B cell (primary cell): Measurements from ENCODE around the gene ELK4. TPM values are rescaled to one million over a fixed set of nuclear protein-coding genes. Genes with fewer than 3 reads are reported as not detected.

Experiments
- ATAC-seq: fragments of 200-7000 bp; cut with Tn5 transposase; one replicate; pipeline ENCODE4 v1.10.0; 2021; ENCODE audit warnings: low read depth, mild to moderate bottlenecking, moderate number of reproducible peaks, moderate library complexity
- CTCF ChIA-PET: fragments of 350-600 bp; sonication (Branson Sonifier 250); formaldehyde crosslinking; loops from one replicate; lab custom pipeline; 2021; ENCODE audit warnings: antibody characterized with exemption, inconsistent platforms; lab: Charles Lee
- POLR2A ChIA-PET: fragments of 350-600 bp; sonication (Branson Sonifier 250); formaldehyde crosslinking; loops from one replicate; lab custom pipeline; 2021; ENCODE audit warnings: antibody characterized with exemption; lab: Charles Lee
- DNase-seq: peaks from one replicate; pipeline ENCODE4 v3.0.0; 2013
- H2AFZ ChIP-seq: 2 replicates; pipeline ENCODE4 v1.6.1; 2012; ENCODE audit warnings: mild to moderate bottlenecking, low read depth, low read length; ENCODE audit not compliant: insufficient read depth, poor library complexity, severe bottlenecking
- H3K27ac ChIP-seq, 2 donors: 1 replicate in 1 of 2; 2 replicates in 1 of 2; pipeline ENCODE4 v1.5.1; 2012 to 2013; ENCODE audit warnings: low read length in 2 of 2, mild to moderate bottlenecking in 2 of 2, moderate library complexity in 1 of 2
- H3K27me3 ChIP-seq, 4 experiments: fragments of 200-600 bp in 1 of 4; sonication (generic) in 1 of 4; replicated peaks in 1 of 4; 1 replicate in 2 of 4; 2 replicates in 2 of 4; pipeline versions ENCODE4 v1.6.1 to v1.7.0; 2013 to 2016; ENCODE audit warnings: low read length in 3 of 4, mild to moderate bottlenecking in 2 of 4, mixed read lengths in 1 of 4, moderate library complexity in 1 of 4; ENCODE audit not compliant: insufficient read depth in 4 of 4, control insufficient read depth in 3 of 4; ENCODE audit errors: control extremely low read depth in 1 of 4
- H3K36me3 ChIP-seq, 2 experiments: replicated peaks in 1 of 2; 1 replicate in 1 of 2; 2 replicates in 1 of 2; pipeline versions ENCODE4 v1.6.1 to v1.7.1; 2013; ENCODE audit warnings: low read length in 1 of 2; ENCODE audit not compliant: insufficient read depth in 2 of 2, control insufficient read depth in 1 of 2; ENCODE audit errors: control extremely low read depth in 1 of 2, extremely low read depth in 1 of 2
- H3K4me1 ChIP-seq, 2 donors: fragments of 200-600 bp in 1 of 2; sonication (generic) in 1 of 2; 1 replicate in 1 of 2; 2 replicates in 1 of 2; pipeline versions ENCODE4 v1.5.1 to v1.6.1; 2013 to 2017; ENCODE audit warnings: low read length in 2 of 2; ENCODE audit not compliant: control insufficient read depth in 2 of 2, insufficient read depth in 2 of 2
- H3K4me2 ChIP-seq: replicated peaks from 2 replicates; pipeline ENCODE3; 2012; ENCODE audit warnings: mild to moderate bottlenecking, low read depth, low read length; ENCODE audit not compliant: poor library complexity, severe bottlenecking
- H3K4me3 ChIP-seq, 5 experiments: fragments of 200-600 bp in 1 of 5; sonication (generic) in 1 of 5; 1 replicate in 3 of 5; 2 replicates in 2 of 5; pipeline versions ENCODE4 v1.5.1 to v1.7.0; 2011 to 2016; ENCODE audit warnings: low read length in 4 of 5, mild to moderate bottlenecking in 4 of 5, low read depth in 2 of 5, control low read depth in 1 of 5, moderate library complexity in 1 of 5; ENCODE audit not compliant: insufficient read depth in 1 of 5; ENCODE audit errors: control extremely low read depth in 1 of 5, extremely low read depth in 1 of 5
- H3K79me2 ChIP-seq: fragments of 200-600 bp; sonication (generic); one replicate; pipeline ENCODE4 v1.6.0; 2016; ENCODE audit warnings: low read length; ENCODE audit not compliant: control insufficient read depth, insufficient read depth
- H3K9ac ChIP-seq: fragments of 200-600 bp; sonication (generic); 2 replicates; pipeline ENCODE4 v1.6.1; 2017; ENCODE audit warnings: mild to moderate bottlenecking, low read length, moderate library complexity
- H3K9me3 ChIP-seq, 3 donors: one replicate each; pipeline versions ENCODE4 v1.6.1 to v1.7.1; 2013; ENCODE audit warnings: low read length in 2 of 3; ENCODE audit not compliant: control insufficient read depth in 2 of 3, insufficient read depth in 1 of 3; ENCODE audit errors: control extremely low read depth in 1 of 3
- H4K20me1 ChIP-seq: 2 replicates; pipeline ENCODE4 v1.6.0; 2012; ENCODE audit warnings: mild to moderate bottlenecking, low read length; ENCODE audit not compliant: insufficient read depth, control insufficient read depth, poor library complexity, severe bottlenecking
- H3K27ac Mint-ChIP-seq: one replicate; pipeline ENCODE4 v1.8.0; 2021; ENCODE audit warnings: mixed read lengths
- H3K27me3 Mint-ChIP-seq: one replicate; pipeline ENCODE4 v1.8.0; 2021; ENCODE audit warnings: mixed read lengths
- H3K4me1 Mint-ChIP-seq: one replicate; pipeline ENCODE4 v1.8.0; 2021; ENCODE audit warnings: mixed read lengths
- H3K4me3 Mint-ChIP-seq: one replicate; pipeline ENCODE4 v1.8.0; 2021; ENCODE audit warnings: mixed read lengths
- H3K9me3 Mint-ChIP-seq: one replicate; pipeline ENCODE4 v1.8.0; 2022; ENCODE audit warnings: mixed read lengths; ENCODE audit not compliant: insufficient read depth
- CTCF ChIP-seq: fragments of 200-600 bp; IDR thresholded peaks from one replicate; pipeline ENCODE4 v1.8.0; 2022; ENCODE audit warnings: antibody characterized with exemption, mild to moderate bottlenecking
- EZH2 ChIP-seq: IDR thresholded peaks from 2 replicates; pipeline ENCODE4 v1.6.1; 2012; ENCODE audit warnings: borderline replicate concordance, low read depth, mild to moderate bottlenecking, moderate library complexity, low read length; ENCODE audit not compliant: insufficient read depth, poor library complexity, severe bottlenecking
- WGBS: methylation state at CpG from one replicate; pipeline ENCODE4 v1.1.5; 2013; ENCODE audit warnings: missing lambda C conversion rate; ENCODE audit not compliant: insufficient coverage; 5-methylcytosine and 5-hydroxymethylcytosine counted together
- intact Hi-C: fragments of 100-400 bp; cut with micrococcal nuclease; formaldehyde crosslinking; loops from one replicate; pipeline ENCODE4 v1.10.0; 2022
- polyA plus RNA-seq: library from polyadenylated mRNA; depleted of rRNA; stranded (reverse); fragments of >200 nt; gene quantifications from 2 replicates; pipeline ENCODE4 v1.2.3, GENCODE V29; 2012
- total RNA-seq, 2 donors: library from RNA; stranded (reverse); fragments of 120-200 nt in 1 of 2; gene quantifications; 1 replicate in 1 of 2; 2 replicates in 1 of 2; pipeline versions ENCODE4 v1.2.3 to v1.2.4, GENCODE V29; 2013 to 2022

The ELK4 gene
- total and polyA plus RNA-seq, 2 donors (not counting 1 experiment from before 2014, with no cell fraction given) = 11.0 to 151 TPM

GRCh38 chr1:205661429-205662134 is 29.8 kb upstream of the ELK4 start:
- no peak overlapping the region for H3K4me2 ChIP-seq
- Mint-ChIP-seq H3K4me1 (peaks cover 46% of the 10 kb centered on the region), H3K4me3 (no peak overlapping the region), H3K9me3 (no peaks in the 10 kb centered on the region), H3K27ac (peak overlapping the region; percentile 13), H3K27me3 (no peaks in the 10 kb centered on the region)
- H3K9me3 ChIP-seq = no peaks in the 10 kb centered on the region
- peak overlapping the region in 1 of 2 donors; percentile 72 for H3K27ac ChIP-seq
- peaks cover 4% of the 10 kb centered on the region for H3K79me2 ChIP-seq
- H4K20me1 ChIP-seq = no peaks in the 10 kb centered on the region
- H3K9ac ChIP-seq = no peak overlapping the region
- DNase-seq (no peak), ATAC-seq (no peak)
- peaks cover 0 to 13% of the 10 kb centered on the region in 2 experiments for H3K36me3 ChIP-seq
- ChIA-PET CTCF (interaction anchor here (1.9 to 23.2 kb wide), 9 partner anchors 7 to 318 kb away, joined by 5 to 943 read pairs (median 112); partner anchors contain the start of gene SLC45A3), POLR2A (interaction anchor here (0.6 to 1.2 kb wide), 2 partner anchors 19 to 124 kb away, joined by 3 to 7 read pairs; partner anchors contain the start of gene SLC45A3)
- H3K4me3 ChIP-seq = no peak overlapping the region
- peaks cover 43 to 50% of the 10 kb centered on the region in 2 donors for H3K4me1 ChIP-seq
- H3K27me3 ChIP-seq = no peaks in the 10 kb centered on the region
- TF ChIP-seq EZH2 (no peak), CTCF (no peak)
- no peak overlapping the region for H2AFZ ChIP-seq
- intact Hi-C loops = no loop called here
- 94% methylated on average over 16 of the region's 16 CpGs for WGBS

- Histone ChIP-seq H3K4me3 (no peak overlapping the region), H3K27ac (peak overlapping the region in 1 of 2 donors; percentile 72), H4K20me1 (no peaks in the 10 kb centered on the region), H3K4me1 (peaks cover 31 to 38% of the 10 kb centered on the region in 2 donors), H3K9ac (no peak overlapping the region), H3K27me3 (no peaks in the 10 kb centered on the region), H3K79me2 (peaks cover 4% of the 10 kb centered on the region), H3K4me2 (peak overlapping the region; percentile 48), H3K9me3 (no peaks in the 10 kb centered on the region), H2AFZ (no peak overlapping the region), H3K36me3 (peaks cover 0 to 13% of the 10 kb centered on the region in 2 experiments)
- no peak overlapping the region for H3K4me3 Mint-ChIP-seq
- H3K9me3 Mint-ChIP-seq = no peaks in the 10 kb centered on the region
- TF ChIP-seq CTCF (no peak), EZH2 (no peak)
- H3K4me1 Mint-ChIP-seq = peaks cover 34% of the 10 kb centered on the region
- ChIA-PET CTCF (interaction anchor here (1.0 to 23.2 kb wide), 16 partner anchors 8 to 319 kb away, joined by 3 to 943 read pairs (median 40); partner anchors contain the start of genes ELK4, RAB29 and SLC45A3), POLR2A (interaction anchor here (0.6 kb wide), 1 partner anchor 29 kb away, joined by 4 read pairs; no protein-coding TSS in a partner anchor)
- DNase-seq (no peak), ATAC-seq (no peak)
- H3K27me3 Mint-ChIP-seq = no peaks in the 10 kb centered on the region
- WGBS = 78% methylated on average over 6 of the region's 8 CpGs
- H3K27ac Mint-ChIP-seq = peak overlapping the region; percentile 18
- intact Hi-C loops = no loop called here
Observed at GRCh38 chr1:205660361-205660760, 28.6 kb upstream of the ELK4 start.
